OCI-LY7 (cell line): ENCODE data around the gene IQCH. TPM values are rescaled to one million over a fixed set of nuclear protein-coding genes. Genes with fewer than 3 reads are reported as not detected.

Experiments used
- BruUV-seq: library from RNA; stranded (reverse); fragments of 400-500 nt; replicated peaks from 2 replicates; lab custom pipeline; 2021; lab: Mats Ljungman, UMichigan
- CTCF ChIA-PET: fragments of 300-600 bp; sonication (Branson Sonifier 250); formaldehyde crosslinking; loops from one replicate; lab custom pipeline; 2022; ENCODE audit warnings: antibody characterized with exemption; ENCODE audit not compliant: unreplicated experiment; lab: Charles Lee
- POLR2A ChIA-PET: fragments of 300-600 bp; sonication (Branson Sonifier 250); formaldehyde crosslinking; loops from one replicate; lab custom pipeline; 2022; ENCODE audit warnings: antibody characterized with exemption; lab: Charles Lee
- DNase-seq: peaks from one replicate; pipeline ENCODE4 v3.0.0-alpha.2; 2015; ENCODE audit warnings: low spot score
- H2AFZ ChIP-seq: fragments of 200-600 bp; sonication (generic), shearing (Covaris generic); 2 replicates; pipeline ENCODE4 v1.6.1; 2014; ENCODE audit warnings: mild to moderate bottlenecking, antibody characterized with exemption, low read length, moderate library complexity
- H3K27ac ChIP-seq: fragments of 200-600 bp; sonication (generic); 2 replicates; pipeline ENCODE4 v1.5.1; 2014; ENCODE audit warnings: mixed run types, low read depth, mild to moderate bottlenecking, moderate library complexity, low read length, inconsistent platforms; ENCODE audit not compliant: poor library complexity, severe bottlenecking
- H3K36me3 ChIP-seq: fragments of 200-600 bp; sonication (generic); 2 replicates; pipeline ENCODE4 v1.6.1; 2014; ENCODE audit warnings: mild to moderate bottlenecking, antibody characterized with exemption, low read length, moderate library complexity, mixed read lengths; ENCODE audit not compliant: insufficient read depth
- H3K4me1 ChIP-seq: fragments of 200-600 bp; sonication (generic); 2 replicates; pipeline ENCODE4 v1.5.1; 2014; ENCODE audit warnings: mild to moderate bottlenecking, low read length; ENCODE audit not compliant: insufficient read depth, poor library complexity, severe bottlenecking
- H3K4me2 ChIP-seq: fragments of 200-600 bp; sonication (generic); 2 replicates; pipeline ENCODE4 v1.6.1; 2014; ENCODE audit warnings: mild to moderate bottlenecking, low read length
- H3K4me3 ChIP-seq: fragments of 200-600 bp; sonication (generic); 2 replicates; pipeline ENCODE4 v1.5.1; 2014; ENCODE audit warnings: mild to moderate bottlenecking, low read depth, low read length; ENCODE audit not compliant: poor library complexity, severe bottlenecking
- H3K79me2 ChIP-seq: fragments of 200-600 bp; sonication (generic); 2 replicates; pipeline ENCODE4 v1.6.1; 2016; ENCODE audit warnings: low read depth, mild to moderate bottlenecking, low read length, moderate library complexity, mixed read lengths; ENCODE audit not compliant: insufficient read depth
- H3K9me2 ChIP-seq: fragments of 200-600 bp; sonication (generic); 2 replicates; pipeline ENCODE4 v1.6.1; 2016; ENCODE audit warnings: mild to moderate bottlenecking, low read length, mixed read lengths; ENCODE audit not compliant: insufficient read depth
- H3K9me3 ChIP-seq: fragments of 200-600 bp; sonication (generic); 2 replicates; pipeline ENCODE4 v1.6.1; 2014; ENCODE audit warnings: mild to moderate bottlenecking, mixed run types, low read length, mixed read lengths
- H4K20me1 ChIP-seq: fragments of 200-600 bp; sonication (generic); 2 replicates; pipeline ENCODE4 v1.6.1; 2014; ENCODE audit warnings: mild to moderate bottlenecking, antibody characterized with exemption, low read length, moderate library complexity, mixed read lengths; ENCODE audit not compliant: insufficient read depth
- CTCF ChIP-seq: fragments of 200-600 bp; sonication (generic); conservative IDR thresholded peaks from 2 replicates; pipeline ENCODE4 v1.5.1; 2014; ENCODE audit warnings: mild to moderate bottlenecking, antibody characterized with exemption, low read length, moderate library complexity, mixed read lengths
- EZH2phosphoT487 ChIP-seq: fragments of 200-600 bp; sonication (generic); IDR thresholded peaks from 2 replicates; pipeline ENCODE4 v1.6.1; 2018; ENCODE audit warnings: low read depth, borderline replicate concordance, mild to moderate bottlenecking, mixed run types, antibody characterized with exemption, low read length, moderate library complexity, mixed read lengths
- intact Hi-C: fragments of 100-400 bp; cut with micrococcal nuclease; formaldehyde crosslinking; loops from one replicate; pipeline ENCODE4 v1.10.0; 2022; ENCODE audit not compliant: unreplicated experiment
- total RNA-seq, 2 experiments: library from RNA; depleted of rRNA in 1 of 2; stranded (reverse); fragments of >200 nt in 1 of 2; shearing (Covaris generic) in 1 of 2; gene quantifications; 2 replicates each; pipeline ENCODE4 v1.2.3, GENCODE V29; 2014 to 2022

Gene IQCH
- total RNA-seq, 2 experiments from 2014 or later: 3.9 to 5.8 TPM

GRCh38 chr15:67495585-67495984 is 241.0 kb downstream of the IQCH start:
- H3K36me3 ChIP-seq: no peaks in the 10 kb centered on the region
- H2AFZ ChIP-seq: no peak overlapping the region
- no peaks in the 10 kb centered on the region for H4K20me1 ChIP-seq
- BruUV-seq: no TSS peak
- no peaks in the 10 kb centered on the region for H3K9me3 ChIP-seq
- H3K27ac ChIP-seq: no peak overlapping the region
- ChIA-PET POLR2A (interaction anchor here (1.0 to 1.3 kb wide), 2 partner anchors 11 to 69 kb away, joined by 3 to 4 read pairs; no protein-coding TSS in a partner anchor), CTCF (no interaction called here)
- H3K9me2 ChIP-seq: no peaks in the 10 kb centered on the region
- TF ChIP-seq CTCF: no peak
- TF ChIP-seq EZH2phosphoT487: no peak
- no peak overlapping the region for H3K4me2 ChIP-seq
- H3K4me3 ChIP-seq: no peak overlapping the region
- H3K79me2 ChIP-seq: no peaks in the 10 kb centered on the region
- no peaks in the 10 kb centered on the region for H3K4me1 ChIP-seq
- DNase-seq: no peak
- intact Hi-C loops: no loop called here

GRCh38 chr15:67501177-67501835 is 246.7 kb downstream of the IQCH start:
- Histone ChIP-seq H2AFZ (peak overlapping the region; percentile 45), H3K4me3 (no peak overlapping the region), H3K4me1 (peaks cover 25% of the 10 kb centered on the region), H3K79me2 (no peaks in the 10 kb centered on the region), H3K4me2 (peak overlapping the region; percentile 45), H4K20me1 (no peaks in the 10 kb centered on the region), H3K36me3 (no peaks in the 10 kb centered on the region), H3K27ac (no peak overlapping the region), H3K9me2 (no peaks in the 10 kb centered on the region), H3K9me3 (no peaks in the 10 kb centered on the region)
- TF ChIP-seq EZH2phosphoT487 (no peak), CTCF (peak; percentile 81)
- DNase-seq: peak; percentile 57
- BruUV-seq: no TSS peak
- ChIA-PET POLR2A (interaction anchor here (0.7 to 1.9 kb wide), 3 partner anchors 18 to 175 kb away, joined by 3 to 5 read pairs (median 4); partner anchors contain the start of gene MAP2K5), CTCF (no interaction called here)
- intact Hi-C loops: loop anchor here (1.0 kb wide), 1 partner anchor 282 kb away; no protein-coding TSS in a partner anchor
